ENCODE results near the gene PAX2.

The PAX2 gene

DNA sequence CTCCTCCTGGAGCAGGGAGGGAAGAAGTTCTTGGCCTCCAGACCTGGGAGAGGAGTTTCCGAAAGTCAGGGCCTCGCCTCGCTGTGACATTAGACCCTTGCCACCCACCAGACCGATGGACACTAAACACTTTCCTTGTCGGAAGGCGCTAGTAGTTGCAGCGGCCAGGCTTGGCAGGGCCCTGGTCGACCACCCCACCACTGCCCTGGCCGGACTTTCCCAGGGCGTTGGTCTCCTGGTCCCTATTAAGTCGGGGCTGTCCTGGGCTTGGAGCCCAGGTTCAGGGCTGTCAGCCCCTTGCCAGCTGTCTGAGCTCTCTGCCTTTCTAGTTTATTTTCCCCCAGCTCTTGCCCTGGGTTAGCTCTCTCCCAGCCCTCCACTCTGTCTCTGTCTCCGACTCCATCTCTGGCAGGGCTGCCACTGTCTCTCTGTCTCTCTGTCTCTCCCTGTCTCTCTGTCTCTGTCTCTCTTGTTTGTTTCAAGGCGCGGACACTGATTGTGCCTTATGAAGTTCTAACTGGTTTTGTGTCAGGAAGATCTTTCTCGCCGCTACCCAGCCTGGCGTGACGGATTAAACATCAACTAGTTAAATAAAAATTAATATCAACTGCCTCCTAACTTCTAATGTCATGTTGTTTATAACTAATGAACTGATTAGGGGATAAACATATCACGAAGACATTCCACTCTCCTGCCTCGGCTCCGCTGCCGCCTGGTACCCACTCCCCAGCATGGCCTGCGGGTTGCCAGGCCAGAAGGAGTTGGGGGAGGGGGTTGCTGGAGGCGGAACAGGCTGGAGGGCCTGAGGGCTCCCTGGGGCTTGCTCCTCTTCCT lies 13.8 kb upstream of the PAX2 start:
- TF ChIP-seq, protein P1, sequence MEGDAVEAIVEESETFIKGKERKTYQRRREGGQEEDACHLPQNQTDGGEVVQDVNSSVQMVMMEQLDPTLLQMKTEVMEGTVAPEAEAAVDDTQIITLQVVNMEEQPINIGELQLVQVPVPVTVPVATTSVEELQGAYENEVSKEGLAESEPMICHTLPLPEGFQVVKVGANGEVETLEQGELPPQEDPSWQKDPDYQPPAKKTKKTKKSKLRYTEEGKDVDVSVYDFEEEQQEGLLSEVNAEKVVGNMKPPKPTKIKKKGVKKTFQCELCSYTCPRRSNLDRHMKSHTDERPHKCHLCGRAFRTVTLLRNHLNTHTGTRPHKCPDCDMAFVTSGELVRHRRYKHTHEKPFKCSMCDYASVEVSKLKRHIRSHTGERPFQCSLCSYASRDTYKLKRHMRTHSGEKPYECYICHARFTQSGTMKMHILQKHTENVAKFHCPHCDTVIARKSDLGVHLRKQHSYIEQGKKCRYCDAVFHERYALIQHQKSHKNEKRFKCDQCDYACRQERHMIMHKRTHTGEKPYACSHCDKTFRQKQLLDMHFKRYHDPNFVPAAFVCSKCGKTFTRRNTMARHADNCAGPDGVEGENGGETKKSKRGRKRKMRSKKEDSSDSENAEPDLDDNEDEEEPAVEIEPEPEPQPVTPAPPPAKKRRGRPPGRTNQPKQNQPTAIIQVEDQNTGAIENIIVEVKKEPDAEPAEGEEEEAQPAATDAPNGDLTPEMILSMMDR (conservative IDR thresholded peaks at IDR 0.05; ENCODE audit: low read length) = no peak
- DNase-seq (ENCODE audit: low read depth) = no peak
- no peak overlapping the region for H3K4me3 ChIP-seq (ENCODE audit: low read length)

DNA sequence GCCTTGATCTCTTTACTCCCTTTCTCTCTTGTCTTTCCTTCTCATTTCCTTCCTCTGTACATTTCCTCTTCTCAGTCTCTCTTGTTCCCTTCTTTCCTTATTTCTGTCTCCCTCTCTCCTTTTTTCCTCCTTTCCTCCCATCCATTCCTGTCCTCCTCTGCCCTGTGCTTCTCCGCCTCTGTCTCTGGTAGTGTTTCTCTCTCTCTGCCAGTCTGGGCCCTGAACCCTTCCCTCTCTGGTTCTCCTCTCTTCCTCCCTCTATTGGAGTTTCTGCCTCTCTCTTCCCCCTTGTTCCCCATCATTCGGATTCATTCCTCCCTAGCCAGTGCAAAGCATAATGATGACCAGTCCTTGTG lies 13.2 kb upstream of the PAX2 start:
- no peak for DNase-seq (ENCODE audit: low read depth)
- no peak overlapping the region for H3K4me3 ChIP-seq (ENCODE audit: low read length)
- TF ChIP-seq, protein P1 (conservative IDR thresholded peaks at IDR 0.05; ENCODE audit: low read length) = no peak

DNA sequence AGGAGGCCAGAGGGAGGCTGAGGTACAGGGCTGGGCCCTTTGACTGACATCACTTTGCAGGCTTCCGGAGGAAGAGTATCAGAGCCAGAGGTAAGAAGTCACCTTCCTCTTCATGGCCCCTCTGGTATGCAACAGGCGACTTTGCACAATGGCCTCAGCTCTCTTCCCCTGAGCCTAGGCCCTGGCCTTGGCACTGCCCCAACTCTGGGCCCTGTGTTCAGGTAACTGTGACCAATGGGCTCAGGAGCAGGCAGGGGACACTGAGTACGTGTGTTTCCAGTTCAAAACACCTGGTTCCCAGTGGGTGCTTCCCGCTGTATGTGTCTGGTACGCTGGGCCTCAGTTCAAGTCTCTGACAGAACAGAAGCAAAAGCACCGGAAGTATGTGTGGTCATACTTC lies 12.1 kb upstream of the PAX2 start:
- TF ChIP-seq, protein P1 (conservative IDR thresholded peaks at IDR 0.05; ENCODE audit: low read length) = no peak
- DNase-seq (ENCODE audit: low read depth) = no peak
- H3K4me3 ChIP-seq (ENCODE audit: low read length) = no peak overlapping the region

DNA sequence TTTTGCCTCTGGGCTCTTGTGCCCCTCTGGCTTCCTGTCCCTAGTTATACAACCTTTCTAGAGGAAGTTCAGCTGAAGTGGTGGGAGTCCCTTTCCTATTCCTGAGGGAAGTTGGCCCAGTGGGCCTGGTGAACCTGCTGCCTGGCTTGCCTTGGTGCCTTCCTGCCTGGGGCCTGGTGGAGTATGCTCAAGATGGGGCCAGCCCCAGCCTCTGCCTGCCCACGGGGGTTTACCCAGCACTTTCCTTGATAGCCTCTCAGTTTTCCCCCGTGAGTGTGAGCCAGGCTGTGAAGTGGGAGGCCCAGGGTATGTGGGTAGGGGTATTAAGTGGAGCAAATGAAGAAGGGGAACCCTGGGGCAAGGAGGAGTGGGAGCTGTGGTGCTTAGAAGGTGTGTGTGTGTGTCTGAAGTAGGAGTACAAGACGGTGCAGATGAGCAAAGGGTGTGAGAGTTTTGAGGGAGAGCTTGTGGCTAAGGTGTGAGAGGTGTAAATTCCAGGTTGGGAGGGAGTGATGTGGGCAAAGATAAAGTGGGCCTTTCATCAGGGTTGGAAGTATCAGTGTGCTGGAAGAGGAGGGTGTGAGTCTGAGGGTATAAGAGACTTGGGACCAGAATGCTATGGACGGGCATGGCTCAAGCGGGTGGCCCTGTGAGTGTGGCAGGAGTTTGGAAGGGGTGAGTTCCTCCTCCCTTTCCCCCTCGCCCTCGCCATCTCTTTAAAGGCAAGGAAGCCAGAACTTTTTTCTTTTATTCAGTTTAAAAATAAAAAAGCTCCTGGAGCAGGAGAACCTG lies 10.9 kb upstream of the PAX2 start:
- H3K4me3 ChIP-seq (ENCODE audit: low read length) = no peak overlapping the region
- TF ChIP-seq, protein P1 (conservative IDR thresholded peaks at IDR 0.05; ENCODE audit: low read length) = no peak
- DNase-seq (ENCODE audit: low read depth) = no peak

DNA sequence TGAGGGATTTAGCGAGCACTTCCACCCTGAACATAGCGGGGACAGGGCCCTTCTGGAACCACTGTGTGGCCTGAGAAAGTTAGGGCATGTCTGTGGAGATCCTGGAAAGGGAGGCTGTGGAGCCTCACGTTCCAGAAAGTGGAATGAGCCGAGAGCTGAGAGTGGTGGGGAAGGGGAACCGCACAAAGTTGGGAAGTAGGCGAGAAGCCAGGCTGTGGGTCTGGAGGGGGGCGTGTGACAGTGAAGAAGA lies 10.4 kb upstream of the PAX2 start:
- TF ChIP-seq, protein P1 (conservative IDR thresholded peaks at IDR 0.05; ENCODE audit: low read length) = no peak
- DNase-seq (ENCODE audit: low read depth) = no peak
- H3K4me3 ChIP-seq (ENCODE audit: low read length) = no peak overlapping the region

DNA sequence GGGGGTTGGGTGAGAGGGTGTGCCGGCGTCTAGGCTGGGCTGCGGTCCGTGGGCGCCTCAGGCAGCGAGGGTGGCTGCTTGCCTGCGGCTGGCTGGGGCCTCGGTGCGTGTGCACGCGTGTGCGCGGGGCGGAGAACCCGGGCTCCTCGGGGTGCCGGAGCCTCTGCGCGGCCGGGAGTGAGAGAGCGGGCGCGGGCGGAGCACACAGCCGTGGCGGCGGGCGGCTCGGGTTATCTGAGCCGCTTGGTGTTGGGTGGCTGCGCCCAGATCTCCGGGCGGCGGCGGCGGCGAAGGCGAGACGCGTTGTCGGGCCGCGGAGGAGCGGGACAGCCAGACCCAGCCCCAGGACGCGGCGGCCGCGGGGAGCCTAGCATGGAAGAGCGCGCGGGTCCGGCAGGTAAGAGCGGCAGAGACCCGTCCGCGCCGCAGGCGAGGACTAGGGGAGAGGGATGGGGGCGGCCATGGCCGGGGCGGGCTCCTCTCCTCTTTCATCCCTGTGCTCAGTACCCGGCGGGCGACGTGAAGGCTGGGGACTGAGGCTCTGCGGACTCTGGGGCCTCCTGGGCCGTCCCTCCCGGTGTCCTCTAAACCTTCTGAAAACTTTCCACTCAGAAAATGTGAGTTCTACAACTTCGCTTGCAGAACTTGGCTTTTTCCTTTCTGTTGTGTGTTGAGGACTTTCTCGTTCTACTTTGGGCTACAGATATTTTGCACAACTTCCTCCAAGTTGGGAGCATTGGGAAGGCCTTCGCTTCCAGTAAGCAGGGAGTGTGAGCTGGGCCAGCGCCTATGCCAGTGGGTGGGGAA lies 9.8 kb upstream of the PAX2 start:
- TF ChIP-seq, protein P1 (conservative IDR thresholded peaks at IDR 0.05; ENCODE audit: low read length) = no peak
- H3K4me3 ChIP-seq (ENCODE audit: low read length) = no peak overlapping the region
- no peak for DNase-seq (ENCODE audit: low read depth)

All from AG10803 (cell line).